GM12872 (cell line): Measurements from ENCODE around the gene DPYSL4.

ENCODE experiments used
- CTCF ChIP-seq: IDR thresholded peaks from 3 replicates; pipeline ENCODE4 v1.5.1; 2011; ENCODE audit warnings: low read depth, mild to moderate bottlenecking, low read length, moderate library complexity; ENCODE audit not compliant: insufficient read depth

DPYSL4 gene

GRCh38 chr10:132163826-132164515, 22.8 kb upstream of the DPYSL4 start:
- no peak for TF ChIP-seq CTCF

GRCh38 chr10:132164761-132165278, 21.9 kb upstream of the DPYSL4 start:
- no peak for TF ChIP-seq CTCF

GRCh38 chr10:132165416-132165980, 21.2 kb upstream of the DPYSL4 start:
- TF ChIP-seq CTCF, result no peak

GRCh38 chr10:132166216-132166950, 20.4 kb upstream of the DPYSL4 start:
- TF ChIP-seq CTCF, result no peak

GRCh38 chr10:132167041-132167674, 19.6 kb upstream of the DPYSL4 start:
- TF ChIP-seq CTCF, result no peak

- TF ChIP-seq CTCF, result no peak
Observed at GRCh38 chr10:132167976-132168375, 18.8 kb upstream of the DPYSL4 start.

- TF ChIP-seq CTCF, result no peak
Observed at GRCh38 chr10:132168571-132169030, 18.1 kb upstream of the DPYSL4 start.
